Measurements from ENCODE around the gene ACAT2. TPM values are rescaled to one million over a fixed set of nuclear protein-coding genes. Genes with fewer than 3 reads are reported as not detected.

Gene ACAT2
- total and polyA plus RNA-seq, 12 donors: 3.4 to 15.3 (median 5.8) TPM

DNA sequence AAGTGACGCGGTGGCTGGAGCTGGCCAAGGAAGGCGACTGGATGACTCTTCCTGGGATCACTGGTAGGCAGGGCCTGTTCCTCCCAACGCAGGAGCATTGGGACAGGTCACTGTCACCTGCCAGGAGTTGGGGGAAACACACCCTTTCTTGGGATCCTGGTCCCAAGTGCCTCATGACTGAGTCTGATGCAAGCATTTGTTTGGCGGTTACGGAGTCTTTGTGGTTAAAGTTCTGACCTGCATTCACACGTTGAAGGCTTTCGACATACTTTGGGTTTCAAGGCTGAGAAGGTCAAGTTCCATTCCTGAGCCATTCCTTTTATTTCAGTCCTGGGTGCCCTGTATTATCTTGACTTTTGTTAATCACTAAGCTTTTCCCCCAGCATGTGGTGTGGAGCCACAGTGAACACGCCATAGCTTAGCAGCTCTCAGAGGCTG, 44.2 kb downstream of the ACAT2 start:
- 92 to 93% methylated on average over 9 of the region's 9 CpGs for WGBS, 2 donors
- no peak for ATAC-seq

DNA sequence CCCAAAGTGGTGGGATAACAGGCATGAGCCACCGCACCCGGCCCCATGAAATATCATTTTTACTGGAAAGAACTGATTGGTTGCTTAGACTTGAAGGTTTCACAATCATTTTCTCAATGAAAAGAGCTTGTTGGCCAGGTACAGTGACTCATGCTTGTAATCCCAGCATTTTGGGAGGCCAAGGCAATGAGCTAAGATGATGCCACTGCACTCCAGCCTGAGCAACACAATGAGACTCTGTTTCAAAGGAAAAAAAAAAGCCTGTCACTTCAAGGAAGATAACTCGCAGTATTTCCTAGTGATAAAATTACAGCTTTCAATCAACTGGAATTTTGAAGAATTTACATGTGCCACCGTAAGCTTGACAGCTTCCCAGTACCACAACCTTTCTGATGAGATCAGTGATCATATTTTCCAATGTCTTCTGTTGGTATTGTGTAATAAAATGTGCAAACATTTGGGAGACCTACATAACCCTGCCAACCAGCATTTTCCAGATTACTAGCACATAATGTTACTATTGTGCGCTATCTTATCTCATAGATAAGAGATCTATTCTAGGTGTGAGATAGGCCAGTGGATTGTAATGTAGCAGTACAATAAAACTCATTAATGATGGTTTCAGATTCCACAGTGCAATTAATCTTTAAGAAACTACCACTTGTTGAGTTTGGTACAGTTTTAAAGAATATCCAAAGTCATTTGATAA, 45.5 kb downstream of the ACAT2 start:
- ATAC-seq (no peak), DNase-seq (no peak)
- Histone ChIP-seq H3K36me3 (no peaks in the 10 kb centered on the region), H3K27ac (no peak overlapping the region), H3K27me3 (no peaks in the 10 kb centered on the region), H3K9me3 (no peaks in the 10 kb centered on the region), H3K4me3 (no peak overlapping the region), H3K4me1 (peaks cover 0 to 7% (median 0%) of the 10 kb centered on the region in 9 donors)
- intact Hi-C loops (cut with DNase I): no loop called here
- WGBS, 2 donors: 87 to 90% methylated on average over 5 of the region's 5 CpGs
- TF ChIP-seq, protein P1, sequence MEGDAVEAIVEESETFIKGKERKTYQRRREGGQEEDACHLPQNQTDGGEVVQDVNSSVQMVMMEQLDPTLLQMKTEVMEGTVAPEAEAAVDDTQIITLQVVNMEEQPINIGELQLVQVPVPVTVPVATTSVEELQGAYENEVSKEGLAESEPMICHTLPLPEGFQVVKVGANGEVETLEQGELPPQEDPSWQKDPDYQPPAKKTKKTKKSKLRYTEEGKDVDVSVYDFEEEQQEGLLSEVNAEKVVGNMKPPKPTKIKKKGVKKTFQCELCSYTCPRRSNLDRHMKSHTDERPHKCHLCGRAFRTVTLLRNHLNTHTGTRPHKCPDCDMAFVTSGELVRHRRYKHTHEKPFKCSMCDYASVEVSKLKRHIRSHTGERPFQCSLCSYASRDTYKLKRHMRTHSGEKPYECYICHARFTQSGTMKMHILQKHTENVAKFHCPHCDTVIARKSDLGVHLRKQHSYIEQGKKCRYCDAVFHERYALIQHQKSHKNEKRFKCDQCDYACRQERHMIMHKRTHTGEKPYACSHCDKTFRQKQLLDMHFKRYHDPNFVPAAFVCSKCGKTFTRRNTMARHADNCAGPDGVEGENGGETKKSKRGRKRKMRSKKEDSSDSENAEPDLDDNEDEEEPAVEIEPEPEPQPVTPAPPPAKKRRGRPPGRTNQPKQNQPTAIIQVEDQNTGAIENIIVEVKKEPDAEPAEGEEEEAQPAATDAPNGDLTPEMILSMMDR (IDR thresholded peaks at IDR 0.05): no peak

More for the DNA sequence above, 44.2 kb downstream of the ACAT2 start:
- H3K9me3 ChIP-seq: no peaks in the 10 kb centered on the region
- intact Hi-C loops (cut with DNase I): no loop called here
- TF ChIP-seq, protein P1 (IDR thresholded peaks at IDR 0.05): no peak
- no peak for DNase-seq
- no peak overlapping the region for H3K27ac ChIP-seq
- H3K4me3 ChIP-seq: no peak overlapping the region
- H3K4me1 ChIP-seq: peaks cover 0 to 7% (median 0%) of the 10 kb centered on the region in 9 donors
- H3K36me3 ChIP-seq: no peaks in the 10 kb centered on the region
- H3K27me3 ChIP-seq: no peaks in the 10 kb centered on the region

DNA sequence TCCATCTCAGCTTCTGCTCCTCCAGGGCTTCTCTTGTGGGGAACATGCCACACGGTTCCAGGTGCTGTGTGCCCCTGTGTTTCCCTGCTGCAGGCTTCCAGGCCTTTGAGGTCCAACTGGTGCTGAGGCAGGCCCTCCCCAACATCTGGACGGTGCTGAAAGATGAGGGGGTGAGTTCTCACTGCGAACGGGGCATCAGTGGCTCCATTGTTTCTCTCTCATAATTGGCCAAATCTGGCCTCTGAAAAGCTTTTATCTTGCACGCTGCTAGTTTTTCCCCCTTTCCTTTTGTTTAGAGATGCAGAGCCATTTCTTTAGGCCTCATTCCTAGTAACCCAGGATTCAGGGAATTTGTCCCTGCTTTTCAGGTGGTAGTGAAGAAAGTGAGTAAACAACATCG, 46.8 kb downstream of the ACAT2 start:
- WGBS, 2 donors: 76 to 83% methylated on average over 6 of the region's 6 CpGs
- no peak overlapping the region for H3K4me3 ChIP-seq
- TF ChIP-seq, protein P1 (IDR thresholded peaks at IDR 0.05): no peak
- no peak for DNase-seq
- H3K27me3 ChIP-seq: no peaks in the 10 kb centered on the region
- no peak overlapping the region for H3K27ac ChIP-seq
- H3K9me3 ChIP-seq: no peaks in the 10 kb centered on the region
- no peaks in the 10 kb centered on the region for H3K36me3 ChIP-seq
- intact Hi-C loops (cut with DNase I): no loop called here
- no peak for ATAC-seq
- H3K4me1 ChIP-seq: peaks cover 0 to 7% (median 0%) of the 10 kb centered on the region in 9 donors

DNA sequence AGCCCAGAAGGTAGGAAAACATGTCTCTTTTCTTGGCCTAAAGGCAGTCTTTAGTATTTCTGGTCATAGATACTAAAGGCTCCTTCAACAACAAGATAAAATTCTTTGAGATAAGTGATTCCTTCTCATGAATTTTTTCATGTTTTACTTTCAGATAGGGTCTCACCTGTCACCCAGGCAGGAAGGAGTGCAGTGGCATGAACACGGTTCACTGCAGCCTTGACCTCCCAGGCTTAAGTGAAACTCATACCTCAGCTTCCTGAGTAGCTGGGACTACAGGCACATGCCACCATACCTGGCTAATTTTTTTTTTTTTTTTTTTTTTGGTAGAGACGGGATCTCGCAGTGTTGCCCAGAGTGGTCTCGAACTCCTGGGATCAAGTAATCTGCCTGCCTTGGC, 47.3 kb downstream of the ACAT2 start:
- Histone ChIP-seq H3K4me3 (no peak overlapping the region), H3K27me3 (no peaks in the 10 kb centered on the region), H3K36me3 (no peaks in the 10 kb centered on the region), H3K4me1 (peaks cover 0 to 7% (median 0%) of the 10 kb centered on the region in 9 donors), H3K27ac (no peak overlapping the region), H3K9me3 (no peaks in the 10 kb centered on the region)
- TF ChIP-seq, protein P1 (IDR thresholded peaks at IDR 0.05): no peak
- DNase-seq: no peak
- WGBS, 2 donors: 89 to 93% methylated on average over 3 to 4 of the region's 4 CpGs
- ATAC-seq: no peak
- intact Hi-C loops (cut with DNase I): no loop called here

All from heart right ventricle (tissue), 16 donors.